Measurements from ENCODE around the gene DDRGK1. TPM values are rescaled to one million over a fixed set of nuclear protein-coding genes. Genes with fewer than 3 reads are reported as not detected.

Gene DDRGK1
- polyA plus RNA-seq, 3 donors: 39.9 to 42.7 (median 42.6) TPM

DNA sequence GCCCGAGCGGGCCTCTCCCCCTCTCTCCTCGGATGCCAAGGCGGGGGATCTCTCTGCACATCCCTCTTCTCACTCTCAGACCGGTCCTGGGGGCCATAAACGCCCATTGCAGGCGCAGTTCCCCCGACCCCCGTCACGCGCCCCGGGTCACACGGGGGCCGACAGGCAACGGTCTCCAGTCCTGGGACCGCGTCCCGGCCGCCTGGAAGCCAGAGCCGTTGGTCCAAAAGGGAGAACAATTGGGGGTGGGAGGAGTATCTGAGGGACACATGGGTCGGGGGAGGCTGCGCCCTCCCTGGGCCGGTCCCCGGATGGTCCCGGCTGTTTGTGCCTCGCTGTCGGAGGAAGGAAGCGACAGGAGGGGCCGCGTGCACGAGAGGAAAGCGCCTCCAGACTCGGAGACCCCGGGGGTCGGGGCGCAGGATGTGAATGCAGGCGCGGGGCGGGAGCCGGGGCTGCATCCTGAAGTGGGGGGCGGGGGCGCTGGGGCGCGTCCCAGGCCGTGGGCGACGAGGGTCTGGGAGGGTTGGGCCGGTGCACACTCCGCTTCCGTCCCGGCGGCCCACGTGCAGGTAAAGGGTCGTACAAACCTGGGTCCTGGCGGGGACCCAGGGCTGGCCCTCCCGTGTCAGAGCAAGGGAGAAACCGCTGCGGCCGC lies 33.6 kb upstream of the DDRGK1 start:
- Mint-ChIP-seq H3K36me3 (peaks cover 6 to 9% of the 10 kb centered on the region in 2 donors), H3K27ac (no peak overlapping the region), H3K4me1 (peaks cover 15% of the 10 kb centered on the region), H3K27me3 (ENCODE audit: low read depth in 3 of 3) (peaks cover 66 to 81% (median 76%) of the 10 kb centered on the region in 3 donors), H3K9me3 (peaks cover 0 to 21% (median 10%) of the 10 kb centered on the region in 7 donors), H3K4me3 (peak overlapping the region; percentile 93 to 98)
- H3K4me3 ChIP-seq (replicated peaks in 1 of 3; ENCODE audit: low read depth in 2 of 3, low read length in 3 of 3): peak overlapping the region; percentile 47 to 87 (median 56)
- H3K27me3 ChIP-seq (ENCODE audit: control insufficient read depth in 2 of 2, insufficient read depth in 2 of 2, low read length in 2 of 2): peaks cover 29 to 68% of the 10 kb centered on the region in 2 donors
- intact Hi-C loops (cut with micrococcal nuclease): no loop called here
- no peaks in the 10 kb centered on the region for H3K36me3 ChIP-seq (replicated peaks in 1 of 2; ENCODE audit: control insufficient read depth in 1 of 2, insufficient read depth in 2 of 2, low read length in 2 of 2)
- no peaks in the 10 kb centered on the region for H3K79me2 ChIP-seq (ENCODE audit: insufficient read depth, low read length)
- H4K20me1 ChIP-seq (ENCODE audit: insufficient read depth, low read length): no peaks in the 10 kb centered on the region
- DNase-seq: no peak
- peak overlapping the region; percentile 83 for H2AFZ ChIP-seq (ENCODE audit: insufficient read depth, low read depth, low read length, poor library complexity, severe bottlenecking)
- TF ChIP-seq CTCF (IDR thresholded peaks at IDR 0.05): no peak
- no peak overlapping the region for H3K27ac ChIP-seq (ENCODE audit: low read depth in 1 of 2, low read length in 2 of 2)
- H3K9ac ChIP-seq (ENCODE audit: insufficient read depth, low read length, poor library complexity, severe bottlenecking): peak overlapping the region; percentile 43
- peaks cover 19 to 24% of the 10 kb centered on the region in 2 donors for H3K4me1 ChIP-seq (ENCODE audit: control insufficient read depth in 1 of 2, insufficient read depth in 2 of 2, low read length in 2 of 2)
- 4% methylated on average over 58 of the region's 59 CpGs for WGBS (ENCODE audit: insufficient coverage)
- H3K9me3 ChIP-seq (replicated peaks in 1 of 2; ENCODE audit: control insufficient read depth in 1 of 2, insufficient read depth in 1 of 2, low read length in 2 of 2): peaks cover 0 to 25% of the 10 kb centered on the region in 2 donors
- peak overlapping the region; percentile 97 for H3K4me2 ChIP-seq (replicated peaks; ENCODE audit: extremely low read depth, low read length, poor library complexity, severe bottlenecking)

GRCh38 chr20:3237011-3237957 lies 32.8 kb upstream of the DDRGK1 start:
- Mint-ChIP-seq H3K36me3 (peaks cover 6 to 9% of the 10 kb centered on the region in 2 donors), H3K27me3 (ENCODE audit: low read depth in 3 of 3) (peaks cover 59 to 73% (median 68%) of the 10 kb centered on the region in 3 donors), H3K4me1 (peaks cover 15% of the 10 kb centered on the region), H3K9me3 (peaks cover 0 to 21% (median 9%) of the 10 kb centered on the region in 7 donors), H3K4me3 (peak overlapping the region; percentile 93 to 98), H3K27ac (no peak overlapping the region)
- Histone ChIP-seq H3K79me2 (ENCODE audit: insufficient read depth, low read length) (no peaks in the 10 kb centered on the region), H3K4me3 (replicated peaks in 1 of 3; ENCODE audit: low read depth in 2 of 3, low read length in 3 of 3) (peak overlapping the region in 1 of 3 experiments; percentile 87), H3K36me3 (replicated peaks in 1 of 2; ENCODE audit: control insufficient read depth in 1 of 2, insufficient read depth in 2 of 2, low read length in 2 of 2) (no peaks in the 10 kb centered on the region), H3K4me2 (replicated peaks; ENCODE audit: extremely low read depth, low read length, poor library complexity, severe bottlenecking) (no peak overlapping the region), H4K20me1 (ENCODE audit: insufficient read depth, low read length) (no peaks in the 10 kb centered on the region), H3K4me1 (ENCODE audit: control insufficient read depth in 1 of 2, insufficient read depth in 2 of 2, low read length in 2 of 2) (peaks cover 19 to 24% of the 10 kb centered on the region in 2 donors), H3K27ac (ENCODE audit: low read depth in 1 of 2, low read length in 2 of 2) (no peak overlapping the region), H3K9ac (ENCODE audit: insufficient read depth, low read length, poor library complexity, severe bottlenecking) (no peak overlapping the region), H2AFZ (ENCODE audit: insufficient read depth, low read depth, low read length, poor library complexity, severe bottlenecking) (no peak overlapping the region), H3K9me3 (replicated peaks in 1 of 2; ENCODE audit: control insufficient read depth in 1 of 2, insufficient read depth in 1 of 2, low read length in 2 of 2) (peaks cover 0 to 25% of the 10 kb centered on the region in 2 donors), H3K27me3 (ENCODE audit: control insufficient read depth in 2 of 2, insufficient read depth in 2 of 2, low read length in 2 of 2) (peaks cover 29 to 66% of the 10 kb centered on the region in 2 donors)
- no peak for TF ChIP-seq CTCF (IDR thresholded peaks at IDR 0.05)
- intact Hi-C loops (cut with micrococcal nuclease): no loop called here
- no peak for DNase-seq
- 73% methylated on average over 19 of the region's 25 CpGs for WGBS (ENCODE audit: insufficient coverage)
